Activated naive CD4-positive, alpha-beta T cell (primary cell): ENCODE results near the gene TSEN34.
A peak's percentile ranks its signal among the peaks of the same experiment; 100 is the strongest.
"Not testable (repeated sequence)": the region's sequence is repeated elsewhere in the genome, so short reads cannot be mapped to it uniquely, and the experiment has no call there.

Experiments used
- DNase-seq, 4 experiments: peaks; one replicate each; lab custom pipeline; 2025; lab: John Stamatoyannopoulos, UW

Gene TSEN34

GRCh38 chr19:54160854-54161253 lies 30.3 kb upstream of the TSEN34 start:
- DNase-seq, result no peak

- DNase-seq, result peak; percentile 60 to 81 (median 70)
These were observed 28.8 kb upstream of the TSEN34 start for GRCh38 chr19:54162241-54162805.

- DNase-seq, result no peak
These were observed 28.2 kb upstream of the TSEN34 start for GRCh38 chr19:54162884-54163283.

GRCh38 chr19:54164369-54165068 lies 26.6 kb upstream of the TSEN34 start:
- peak in 1 of 4 experiments; percentile 25 for DNase-seq

- no peak for DNase-seq
These were observed 25.9 kb upstream of the TSEN34 start for GRCh38 chr19:54165222-54165621.

GRCh38 chr19:54168174-54168917 lies 22.8 kb upstream of the TSEN34 start:
- DNase-seq, result peak; percentile 90 to 97 (median 90)

GRCh38 chr19:54169149-54169740 lies 21.9 kb upstream of the TSEN34 start:
- DNase-seq, result no peak

- not testable (repeated sequence) for DNase-seq
These were observed 19.2 kb upstream of the TSEN34 start for GRCh38 chr19:54171736-54172431.

- DNase-seq, result no peak
These were observed 18.4 kb upstream of the TSEN34 start, which contains the start of gene TMC4 for GRCh38 chr19:54172471-54173358. Gene TMC4, minus strand, starts transcription at chr19:54173160. Its CDS starts 43 bp downstream, at chr19:54173117.

GRCh38 chr19:54173359-54173699 lies 17.8 kb upstream of the TSEN34 start:
- no peak for DNase-seq

GRCh38 chr19:54173951-54174834 lies 16.9 kb upstream of the TSEN34 start:
- no peak for DNase-seq

GRCh38 chr19:54178581-54179261 lies 12.4 kb upstream of the TSEN34 start:
- peak in 1 of 4 experiments; percentile 21 for DNase-seq

- DNase-seq, result no peak
These were observed 11.8 kb upstream of the TSEN34 start for GRCh38 chr19:54179262-54179852.

- DNase-seq, result no peak
These were observed 11.1 kb upstream of the TSEN34 start for GRCh38 chr19:54179921-54180461.

- no peak for DNase-seq
These were observed 10.4 kb upstream of the TSEN34 start for GRCh38 chr19:54180691-54181091.

- not testable (repeated sequence) for DNase-seq
These were observed 9.2 kb upstream of the TSEN34 start for GRCh38 chr19:54181894-54182293.

GRCh38 chr19:54183431-54183830 lies 7.7 kb upstream of the TSEN34 start:
- no peak for DNase-seq

- no peak for DNase-seq
These were observed 4.8 kb upstream of the TSEN34 start for GRCh38 chr19:54186351-54186750.

- DNase-seq, result no peak
These were observed 4.2 kb upstream of the TSEN34 start for GRCh38 chr19:54186934-54187381.
